Measurements from ENCODE around the gene WDFY4. TPM values are rescaled to one million over a fixed set of nuclear protein-coding genes. Genes with fewer than 3 reads are reported as not detected.

The WDFY4 gene
- total and polyA plus RNA-seq, 2 of the 13 experiments (the other 11 are each of a cell fraction or from before 2014, with no cell fraction given) = not detected

DNA sequence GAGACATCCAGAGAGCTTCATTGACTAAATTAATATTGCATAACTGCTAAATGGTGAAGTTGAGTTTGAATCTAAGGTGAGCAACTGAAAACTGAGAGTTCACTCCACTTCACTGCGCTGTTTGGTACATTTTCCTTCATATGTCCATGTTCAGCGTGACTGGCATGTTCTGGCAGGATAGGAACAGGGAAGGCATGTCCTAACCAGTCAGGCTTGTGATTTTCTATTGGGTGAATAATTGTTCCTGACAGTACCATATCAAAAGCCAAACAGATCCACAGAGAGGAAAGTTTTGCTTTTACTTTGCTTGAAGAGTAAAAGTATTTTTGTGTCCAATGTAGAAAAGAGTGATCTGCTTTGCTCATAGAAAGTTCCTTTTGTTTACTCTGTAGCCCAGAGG is 53.2 kb downstream of the WDFY4 start:
- no peak overlapping the region for H3K9ac ChIP-seq (ENCODE audit: insufficient read depth, low read depth, low read length)
- no peak overlapping the region for H3K4me3 ChIP-seq (replicated peaks in 1 of 3; ENCODE audit: insufficient read depth in 1 of 3, low read depth in 2 of 3, low read length in 3 of 3)
- no peak for FAIRE-seq
- TF ChIP-seq HBP1 (CRISPR knock-in tag; IDR thresholded peaks at IDR 0.05; ENCODE audit: low read depth) (no peak), NFE2 (CRISPR knock-in tag; IDR thresholded peaks at IDR 0.05) (no peak), ZEB1 (IDR thresholded peaks at IDR 0.05; ENCODE audit: insufficient replicate concordance, low read depth) (no peak), ZKSCAN8 (CRISPR knock-in tag; IDR thresholded peaks at IDR 0.05; ENCODE audit: borderline replicate concordance) (no peak), ZNF569 (CRISPR knock-in tag; IDR thresholded peaks at IDR 0.05; ENCODE audit: borderline replicate concordance) (no peak), ZBTB4 (CRISPR knock-in tag; IDR thresholded peaks at IDR 0.05; ENCODE audit: borderline replicate concordance) (no peak), KLF13 (CRISPR knock-in tag; IDR thresholded peaks at IDR 0.05) (no peak)
- TF ChIP-seq, protein P1, sequence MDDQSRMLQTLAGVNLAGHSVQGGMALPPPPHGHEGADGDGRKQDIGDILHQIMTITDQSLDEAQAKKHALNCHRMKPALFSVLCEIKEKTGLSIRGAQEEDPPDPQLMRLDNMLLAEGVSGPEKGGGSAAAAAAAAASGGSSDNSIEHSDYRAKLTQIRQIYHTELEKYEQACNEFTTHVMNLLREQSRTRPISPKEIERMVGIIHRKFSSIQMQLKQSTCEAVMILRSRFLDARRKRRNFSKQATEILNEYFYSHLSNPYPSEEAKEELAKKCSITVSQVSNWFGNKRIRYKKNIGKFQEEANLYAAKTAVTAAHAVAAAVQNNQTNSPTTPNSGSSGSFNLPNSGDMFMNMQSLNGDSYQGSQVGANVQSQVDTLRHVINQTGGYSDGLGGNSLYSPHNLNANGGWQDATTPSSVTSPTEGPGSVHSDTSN (CRISPR knock-in tag; IDR thresholded peaks at IDR 0.05; ENCODE audit: borderline replicate concordance) = no peak
- H2AFZ ChIP-seq (ENCODE audit: low read length) = no peak overlapping the region
- in situ Hi-C loops (cut with HindIII; ENCODE audit: extremely low pct_ligation_motif_present, low pct_unique_long_range_greater_than_20kb) = no loop called here
- H4K20me1 ChIP-seq (ENCODE audit: insufficient read depth, low read length) = no peaks in the 10 kb centered on the region
- no peak for ATAC-seq
- no peaks in the 10 kb centered on the region for H3K4me1 ChIP-seq (ENCODE audit: insufficient read depth, low read length)
- ChIA-PET POLR2A (no interaction called here), CTCF (ENCODE audit: low intra/inter-chr PET ratio, low total read pairs) (no interaction called here)
- WGBS (ENCODE audit: low lambda C conversion rate) = 33% methylated on average over 2 of the region's 2 CpGs
- no peaks in the 10 kb centered on the region; a peak in 1 of 5 replicates for H3K27me3 ChIP-seq (ENCODE audit: control insufficient read depth in 1 of 2, insufficient read depth in 2 of 2, low read length in 2 of 2)
- no peaks in the 10 kb centered on the region for H3K79me2 ChIP-seq (ENCODE audit: insufficient read depth, low read length)
- intact Hi-C loops (cut with micrococcal nuclease; ENCODE audit: unreplicated experiment) = no loop called here
- no TSS peak for BruUV-seq (replicated peaks)
- no peaks in the 10 kb centered on the region for H3K9me3 ChIP-seq (ENCODE audit: low read length)
- no peak for DNase-seq (ENCODE audit: low spot score)
- H3K36me3 ChIP-seq (replicated peaks in 1 of 2; ENCODE audit: control insufficient read depth in 1 of 2, insufficient read depth in 2 of 2, low read length in 2 of 2) = no peaks in the 10 kb centered on the region
- H3K4me2 ChIP-seq (ENCODE audit: low read depth, low read length) = no peak overlapping the region
- no peak overlapping the region for H3K27ac ChIP-seq (ENCODE audit: extremely low read length, insufficient read depth, low read length)

All from HepG2 (cell line).